SK-N-SH treated with all-trans-retinoic acid at 6 μM for 48 hours (cell line): ENCODE data around the gene PLPP2.

ENCODE experiments used
- ATAC-seq: fragments of 200-7000 bp; cut with Tn5 transposase; 3 replicates; pipeline ENCODE4 v1.9.1; 2020; ENCODE audit warnings: mild to moderate bottlenecking, moderate library complexity
- ARNTL ChIP-seq: fragments of 450-650 bp; formaldehyde crosslinking; IDR thresholded peaks from 2 replicates; pipeline ENCODE4 v1.5.0; 2020; ENCODE audit warnings: low read depth, mild to moderate bottlenecking, moderate library complexity, borderline replicate concordance
- BACH2 ChIP-seq: fragments of 250-450 bp; sonication (Bioruptor Pico); IDR thresholded peaks from 2 replicates; pipeline ENCODE4 v1.9.0; 2021; ENCODE audit warnings: mild to moderate bottlenecking, borderline replicate concordance
- CREB5 ChIP-seq: fragments of 250-450 bp; sonication (Bioruptor Pico); IDR thresholded peaks from 2 replicates; pipeline ENCODE4 v1.5.1; 2020; ENCODE audit warnings: low read depth, mild to moderate bottlenecking, moderate library complexity
- CSRNP3 ChIP-seq: fragments of 250-450 bp; sonication (Bioruptor Pico); IDR thresholded peaks from 2 replicates; pipeline ENCODE4 v1.5.1; 2021; ENCODE audit warnings: mild to moderate bottlenecking, moderate library complexity
- ESRRG ChIP-seq: fragments of 250-450 bp; sonication (Bioruptor Pico); IDR thresholded peaks from 2 replicates; pipeline ENCODE4 v1.6.1; 2021; ENCODE audit warnings: mild to moderate bottlenecking
- GLIS3 ChIP-seq: fragments of 250-450 bp; sonication (Bioruptor Pico); IDR thresholded peaks from 2 replicates; pipeline ENCODE4 v1.5.0; 2020; ENCODE audit warnings: mild to moderate bottlenecking, moderate library complexity
- ISL1 ChIP-seq: fragments of 250-450 bp; sonication (Bioruptor Pico); IDR thresholded peaks from 2 replicates; pipeline ENCODE4 v2.1.2; 2022; ENCODE audit warnings: mild to moderate bottlenecking, moderate library complexity
- OSR1 ChIP-seq: fragments of 250-450 bp; sonication (Bioruptor Pico); IDR thresholded peaks from 2 replicates; pipeline ENCODE4 v1.8.0; 2022; ENCODE audit warnings: moderate library complexity, mild to moderate bottlenecking, inconsistent platforms
- PATZ1 ChIP-seq: fragments of 250-450 bp; sonication (Bioruptor Pico); IDR thresholded peaks from 2 replicates; pipeline ENCODE4 v1.8.0; 2020; ENCODE audit warnings: mild to moderate bottlenecking, moderate library complexity, borderline replicate concordance
- POU6F1 ChIP-seq: fragments of 250-450 bp; sonication (Bioruptor Pico); IDR thresholded peaks from 2 replicates; pipeline ENCODE4 v1.8.0; 2021; ENCODE audit warnings: low read depth, mild to moderate bottlenecking, moderate library complexity, borderline replicate concordance
- PPARA ChIP-seq: fragments of 250-450 bp; sonication (Bioruptor Pico); IDR thresholded peaks from 2 replicates; pipeline ENCODE4 v1.5.0; 2020; ENCODE audit warnings: mild to moderate bottlenecking, borderline replicate concordance
- RARB ChIP-seq: fragments of 250-450 bp; sonication (Bioruptor Pico); IDR thresholded peaks from 2 replicates; pipeline ENCODE4 v1.8.0; 2021; ENCODE audit warnings: mild to moderate bottlenecking, moderate library complexity
- SNAI2 ChIP-seq: fragments of 250-450 bp; sonication (Bioruptor Pico); IDR thresholded peaks from 2 replicates; pipeline ENCODE4 v1.5.0; 2020; ENCODE audit warnings: mild to moderate bottlenecking, moderate library complexity
- TCF4 ChIP-seq: fragments of 250-450 bp; sonication (Bioruptor Pico); IDR thresholded peaks from 2 replicates; pipeline ENCODE4 v1.8.0; 2021; ENCODE audit warnings: mild to moderate bottlenecking, moderate library complexity, borderline replicate concordance
- TOX ChIP-seq: fragments of 250-450 bp; sonication (Bioruptor Pico); IDR thresholded peaks from 2 replicates; pipeline ENCODE4 v1.8.0; 2021; ENCODE audit warnings: mild to moderate bottlenecking, moderate library complexity, borderline replicate concordance
- ZC3H10 ChIP-seq: fragments of 250-450 bp; sonication (Bioruptor Pico); IDR thresholded peaks from 2 replicates; pipeline ENCODE4 v1.5.1; 2021; ENCODE audit warnings: mild to moderate bottlenecking, moderate library complexity
- ZFP3 ChIP-seq: fragments of 250-450 bp; sonication (Bioruptor Pico); IDR thresholded peaks from 2 replicates; pipeline ENCODE4 v1.5.0; 2020; ENCODE audit warnings: mild to moderate bottlenecking, moderate library complexity
- ZFP30 ChIP-seq: fragments of 450-650 bp; formaldehyde crosslinking; IDR thresholded peaks from 2 replicates; pipeline ENCODE4 v1.5.0; 2022; ENCODE audit warnings: mild to moderate bottlenecking, moderate library complexity
- ZNF565 ChIP-seq: fragments of 450-650 bp; formaldehyde crosslinking; conservative IDR thresholded peaks from 2 replicates; pipeline ENCODE4 v1.5.0; 2020; ENCODE audit warnings: low read depth, mild to moderate bottlenecking, moderate library complexity
- ZNF70 ChIP-seq: fragments of 450-650 bp; formaldehyde crosslinking; IDR thresholded peaks from 2 replicates; pipeline ENCODE4 v1.5.0; 2020; ENCODE audit warnings: mild to moderate bottlenecking, moderate library complexity
- ZNF8 ChIP-seq: fragments of 450-650 bp; formaldehyde crosslinking; IDR thresholded peaks from 2 replicates; pipeline ENCODE4 v1.5.0; 2020; ENCODE audit warnings: mild to moderate bottlenecking, moderate library complexity

PLPP2 gene

GRCh38 chr19:325937-326565 is 34.8 kb upstream of the PLPP2 start:
- ATAC-seq: no peak
- TF ChIP-seq ZFP30: no peak
- no peak for TF ChIP-seq PATZ1 (CRISPR knock-in tag)
- TF ChIP-seq ZNF70 (CRISPR knock-in tag): no peak
- TF ChIP-seq ISL1 (CRISPR knock-in tag): no peak
- no peak for TF ChIP-seq OSR1 (CRISPR knock-in tag)
- TF ChIP-seq TOX (CRISPR knock-in tag): no peak
- TF ChIP-seq CSRNP3 (CRISPR knock-in tag): no peak
- TF ChIP-seq SNAI2: no peak
- TF ChIP-seq ARNTL (CRISPR knock-in tag): no peak
- no peak for TF ChIP-seq TCF4 (CRISPR knock-in tag)
- TF ChIP-seq PPARA: no peak
- no peak for TF ChIP-seq CREB5 (CRISPR knock-in tag)
- no peak for TF ChIP-seq ZFP3 (CRISPR knock-in tag)
- TF ChIP-seq RARB (CRISPR knock-in tag): no peak
- TF ChIP-seq BACH2: no peak
- TF ChIP-seq ZNF8: no peak
- TF ChIP-seq POU6F1 (CRISPR knock-in tag): no peak
- no peak for TF ChIP-seq ESRRG (CRISPR knock-in tag)
- no peak for TF ChIP-seq ZC3H10 (CRISPR knock-in tag)

- ATAC-seq: no peak
- no peak for TF ChIP-seq GLIS3 (CRISPR knock-in tag)
- TF ChIP-seq SNAI2: no peak
- TF ChIP-seq ZNF70 (CRISPR knock-in tag): no peak
- TF ChIP-seq TCF4 (CRISPR knock-in tag): no peak
- TF ChIP-seq ISL1 (CRISPR knock-in tag): no peak
- no peak for TF ChIP-seq ZC3H10 (CRISPR knock-in tag)
- TF ChIP-seq ZNF8: no peak
- no peak for TF ChIP-seq BACH2
- no peak for TF ChIP-seq ZNF565
- TF ChIP-seq TOX (CRISPR knock-in tag): no peak
- no peak for TF ChIP-seq CSRNP3 (CRISPR knock-in tag)
- TF ChIP-seq CREB5 (CRISPR knock-in tag): no peak
- TF ChIP-seq POU6F1 (CRISPR knock-in tag): no peak
- TF ChIP-seq, all 23 proteins: peak for 0
Observed at GRCh38 chr19:325173-325936, 34.2 kb upstream of the PLPP2 start.
